HG02970 (cell line): ENCODE data around the gene MON1A.
"Not testable (repeated sequence)": the region's sequence is repeated elsewhere in the genome, so short reads cannot be mapped to it uniquely, and the experiment has no call there.

Source experiments
- ATAC-seq: cut with Tn5 transposase; IDR thresholded peaks from one replicate; pipeline ENCODE4 v1.9.1; 2021; ENCODE audit warnings: mild to moderate bottlenecking, moderate library complexity, moderate number of reproducible peaks; ENCODE audit not compliant: unreplicated experiment, low FRiP score

The MON1A gene

GRCh38 chr3:49929291-49930167 is at the start of gene MON1A:
Gene MON1A, minus strand, starts transcription at chr3:49929811. Its CDS starts 16,465 bp downstream, at chr3:49913346.
- peak; percentile 69 for ATAC-seq

- ATAC-seq = no peak
Measured at GRCh38 chr3:49976942-49977341, 47.3 kb upstream of the MON1A start.

GRCh38 chr3:49972656-49973055 is 43.0 kb upstream of the MON1A start:
- ATAC-seq = no peak

GRCh38 chr3:49968346-49968745 is 38.7 kb upstream of the MON1A start:
- ATAC-seq = no peak

GRCh38 chr3:49967291-49967690 is 37.7 kb upstream of the MON1A start:
- no peak for ATAC-seq

- ATAC-seq = no peak
Measured at GRCh38 chr3:49966233-49966942, 36.8 kb upstream of the MON1A start.

- no peak for ATAC-seq
Measured at GRCh38 chr3:49955636-49956035, 26.0 kb upstream of the MON1A start.

- ATAC-seq = no peak
Measured at GRCh38 chr3:49952924-49953323, 23.3 kb upstream of the MON1A start.

- ATAC-seq = no peak
Measured at GRCh38 chr3:49942651-49943050, 13.0 kb upstream of the MON1A start.

GRCh38 chr3:49940667-49941249 is 11.1 kb upstream of the MON1A start:
- peak; percentile 8 for ATAC-seq

- ATAC-seq = peak; percentile 90
Measured at GRCh38 chr3:49939858-49940666, 10.5 kb upstream of the MON1A start, which contains the start of gene RBM6. Gene RBM6, plus strand, starts transcription at chr3:49940150. Its CDS starts 22,492 bp downstream, at chr3:49962642.

- no peak for ATAC-seq
Measured at GRCh38 chr3:49937090-49937489, 7.5 kb upstream of the MON1A start.

GRCh38 chr3:49932281-49932680 is 2.7 kb upstream of the MON1A start:
- ATAC-seq = not testable (repeated sequence)

GRCh38 chr3:49930922-49931321 is 1.3 kb upstream of the MON1A start:
- no peak for ATAC-seq

- no peak for ATAC-seq
Measured at GRCh38 chr3:49930168-49930690, 618 bp upstream of the MON1A start.

- no peak for ATAC-seq
Measured at GRCh38 chr3:49928481-49929017, 1.1 kb downstream of the MON1A start.

GRCh38 chr3:49927798-49928197 is 1.8 kb downstream of the MON1A start:
- ATAC-seq = no peak

GRCh38 chr3:49926117-49926728 is 3.4 kb downstream of the MON1A start:
- no peak for ATAC-seq

- no peak for ATAC-seq
Measured at GRCh38 chr3:49925485-49925884, 4.1 kb downstream of the MON1A start.
